Measurements from ENCODE around the gene HAO2. TPM values are rescaled to one million over a fixed set of nuclear protein-coding genes. Genes with fewer than 3 reads are reported as not detected.

The HAO2 gene
- total RNA-seq, 1 experiment from 2014 or later: 0.13 TPM

- H3K9me3 ChIP-seq (ENCODE audit: control insufficient read depth, low read depth, low read length): no peaks in the 10 kb centered on the region
- Mint-ChIP-seq H3K4me1 (no peaks in the 10 kb centered on the region), H3K27me3 (ENCODE audit: low read depth) (peaks cover 13% of the 10 kb centered on the region), H3K27ac (no peak overlapping the region), H3K4me3 (no peak overlapping the region), H3K9me3 (peaks cover 0 to 7% of the 10 kb centered on the region in 2 experiments; a peak in 3 of 5 replicates), H3K36me3 (ENCODE audit: insufficient read depth in 1 of 3, low read depth in 3 of 3) (no peaks in the 10 kb centered on the region; a peak in 1 of 7 replicates)
- no peak overlapping the region for H4K8ac ChIP-seq (replicated peaks; ENCODE audit: insufficient read length, low read depth, low read length)
- no peak overlapping the region for H2BK20ac ChIP-seq (ENCODE audit: low read depth, low read length, poor library complexity, severe bottlenecking)
- no peak overlapping the region for H3K23ac ChIP-seq (ENCODE audit: insufficient read length, low read depth, low read length)
- no peak overlapping the region for H3K4me2 ChIP-seq (ENCODE audit: insufficient read depth, insufficient read length, low read length)
- no peaks in the 10 kb centered on the region for H3K79me2 ChIP-seq (ENCODE audit: insufficient read depth, low read length)
- no peak overlapping the region for H3K18ac ChIP-seq (ENCODE audit: insufficient read length, low read depth, low read length)
- H4K91ac ChIP-seq (ENCODE audit: insufficient read length, low read depth, low read length): no peak overlapping the region
- TF ChIP-seq, protein P1, sequence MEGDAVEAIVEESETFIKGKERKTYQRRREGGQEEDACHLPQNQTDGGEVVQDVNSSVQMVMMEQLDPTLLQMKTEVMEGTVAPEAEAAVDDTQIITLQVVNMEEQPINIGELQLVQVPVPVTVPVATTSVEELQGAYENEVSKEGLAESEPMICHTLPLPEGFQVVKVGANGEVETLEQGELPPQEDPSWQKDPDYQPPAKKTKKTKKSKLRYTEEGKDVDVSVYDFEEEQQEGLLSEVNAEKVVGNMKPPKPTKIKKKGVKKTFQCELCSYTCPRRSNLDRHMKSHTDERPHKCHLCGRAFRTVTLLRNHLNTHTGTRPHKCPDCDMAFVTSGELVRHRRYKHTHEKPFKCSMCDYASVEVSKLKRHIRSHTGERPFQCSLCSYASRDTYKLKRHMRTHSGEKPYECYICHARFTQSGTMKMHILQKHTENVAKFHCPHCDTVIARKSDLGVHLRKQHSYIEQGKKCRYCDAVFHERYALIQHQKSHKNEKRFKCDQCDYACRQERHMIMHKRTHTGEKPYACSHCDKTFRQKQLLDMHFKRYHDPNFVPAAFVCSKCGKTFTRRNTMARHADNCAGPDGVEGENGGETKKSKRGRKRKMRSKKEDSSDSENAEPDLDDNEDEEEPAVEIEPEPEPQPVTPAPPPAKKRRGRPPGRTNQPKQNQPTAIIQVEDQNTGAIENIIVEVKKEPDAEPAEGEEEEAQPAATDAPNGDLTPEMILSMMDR (conservative IDR thresholded peaks at IDR 0.05): no peak
- no peaks in the 10 kb centered on the region for H3K4me1 ChIP-seq (ENCODE audit: insufficient read depth, low read length)
- no peak overlapping the region for H3K27ac ChIP-seq (ENCODE audit: insufficient read length, low read depth, low read length)
- H4K20me1 ChIP-seq (ENCODE audit: control insufficient read depth, insufficient read depth, insufficient read length): no peaks in the 10 kb centered on the region
- H2AK5ac ChIP-seq (ENCODE audit: insufficient read length, low read length): no peak overlapping the region
- no peak overlapping the region for H3K14ac ChIP-seq (ENCODE audit: insufficient read depth, low read length)
- H2BK5ac ChIP-seq (ENCODE audit: insufficient read length, low read length): no peak overlapping the region
- H3K23me2 ChIP-seq (ENCODE audit: insufficient read length, low read depth, low read length, poor library complexity, severe bottlenecking): no peaks in the 10 kb centered on the region
- H2BK120ac ChIP-seq (ENCODE audit: low read depth, low read length, poor library complexity, severe bottlenecking): no peak overlapping the region
- no peak for DNase-seq
- no peak overlapping the region for H3T11ph ChIP-seq (ENCODE audit: low read length)
- no peaks in the 10 kb centered on the region for H3K27me3 ChIP-seq (ENCODE audit: insufficient read depth, low read length)
- H3K9ac ChIP-seq (ENCODE audit: extremely low read depth, insufficient read length, low read length): no peak overlapping the region
- no peak overlapping the region for H3K56ac ChIP-seq (ENCODE audit: insufficient read length, low read depth, low read length)
- H2BK12ac ChIP-seq (ENCODE audit: insufficient read length, low read depth, low read length): no peak overlapping the region
- H2BK15ac ChIP-seq (ENCODE audit: low read depth, low read length): no peak overlapping the region
- H4K5ac ChIP-seq (ENCODE audit: insufficient read length, low read depth, low read length): no peak overlapping the region
- H3K4ac ChIP-seq (ENCODE audit: low read depth, low read length): no peak overlapping the region
- H2AFZ ChIP-seq (ENCODE audit: low read length): no peak overlapping the region
- H3K79me1 ChIP-seq (ENCODE audit: insufficient read depth, low read depth, low read length, poor library complexity, severe bottlenecking): no peaks in the 10 kb centered on the region
These were observed 41.1 kb downstream of the HAO2 start for GRCh38 chr1:119409731-119410130.
